Stomach smooth muscle (tissue), 2 donors: ENCODE measurements around the gene METRNL.

ENCODE experiments used
- H3K27ac ChIP-seq: one replicate; pipeline ENCODE4 v1.7.0; 2013; ENCODE audit warnings: mild to moderate bottlenecking, low read length, inconsistent platforms
- H3K27me3 ChIP-seq, 2 donors: one replicate each; pipeline ENCODE4 v1.7.0; 2013; ENCODE audit warnings: low read length in 2 of 2; ENCODE audit not compliant: insufficient read depth in 2 of 2, control insufficient read depth in 1 of 2
- H3K36me3 ChIP-seq, 2 donors: one replicate each; pipeline ENCODE4 v1.7.0; 2013; ENCODE audit warnings: low read length in 2 of 2; ENCODE audit not compliant: control insufficient read depth in 2 of 2, insufficient read depth in 2 of 2
- H3K4me1 ChIP-seq: one replicate; pipeline ENCODE4 v1.7.0; 2013; ENCODE audit warnings: low read length; ENCODE audit not compliant: control insufficient read depth, insufficient read depth
- H3K4me3 ChIP-seq, 2 donors: one replicate each; pipeline ENCODE4 v1.7.0; 2013; ENCODE audit warnings: low read length in 2 of 2
- H3K9ac ChIP-seq, 2 donors: one replicate each; pipeline ENCODE4 v1.7.0; 2013; ENCODE audit warnings: low read length in 2 of 2, mild to moderate bottlenecking in 1 of 2
- H3K9me3 ChIP-seq, 2 donors: one replicate each; pipeline ENCODE4 v1.7.0; 2013; ENCODE audit warnings: low read length in 2 of 2; ENCODE audit not compliant: control insufficient read depth in 2 of 2
- donor health status: healthy.
- donor health status: Pancreatic carcinoma.

METRNL gene

DNA sequence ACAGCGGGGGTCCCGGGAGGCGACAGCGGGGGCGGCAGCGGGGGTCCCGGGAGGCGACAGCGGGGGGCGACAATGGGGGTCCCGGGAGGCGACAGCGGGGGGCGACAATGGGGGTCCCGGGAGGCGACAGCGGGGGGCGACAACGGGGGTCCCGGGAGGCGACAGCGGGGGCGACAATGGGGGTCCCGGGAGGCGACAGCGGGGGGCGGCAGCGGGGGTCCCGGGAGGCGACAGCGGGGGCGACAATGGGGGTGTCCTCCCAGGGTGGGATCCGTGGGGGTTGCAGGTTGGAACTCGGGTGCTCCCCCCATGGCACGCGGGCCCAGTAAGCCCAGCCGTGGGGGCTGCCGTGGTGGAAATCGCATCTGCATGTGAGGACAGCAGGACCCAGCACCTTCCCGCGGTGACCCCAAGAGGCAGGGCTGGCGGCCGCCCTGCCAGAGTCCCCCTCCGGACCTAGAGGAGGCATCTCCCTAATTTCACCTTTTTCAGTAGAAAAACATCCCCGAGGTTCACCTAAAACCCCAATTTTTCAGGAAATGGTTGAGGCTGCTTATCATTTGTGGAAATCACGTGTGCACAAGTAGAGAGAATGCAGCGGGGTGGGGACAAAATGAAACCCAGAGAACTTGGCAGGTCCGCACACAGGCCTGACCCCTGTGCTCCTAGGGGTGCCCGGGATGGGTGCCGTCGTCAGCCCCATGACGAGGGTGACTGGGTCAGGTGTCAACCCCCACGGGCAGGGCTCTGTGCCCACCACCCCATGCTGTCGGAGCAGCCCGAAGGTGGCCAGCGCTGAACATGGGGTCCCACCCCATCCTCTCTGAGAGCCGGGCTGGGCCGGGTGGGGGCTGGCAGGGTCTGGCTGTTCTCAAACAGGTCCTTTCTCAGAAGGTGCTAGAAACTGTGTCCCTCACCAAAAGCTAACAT, 10.5 kb upstream of the METRNL start:
- H3K4me1 ChIP-seq, result no peaks in the 10 kb centered on the region

DNA sequence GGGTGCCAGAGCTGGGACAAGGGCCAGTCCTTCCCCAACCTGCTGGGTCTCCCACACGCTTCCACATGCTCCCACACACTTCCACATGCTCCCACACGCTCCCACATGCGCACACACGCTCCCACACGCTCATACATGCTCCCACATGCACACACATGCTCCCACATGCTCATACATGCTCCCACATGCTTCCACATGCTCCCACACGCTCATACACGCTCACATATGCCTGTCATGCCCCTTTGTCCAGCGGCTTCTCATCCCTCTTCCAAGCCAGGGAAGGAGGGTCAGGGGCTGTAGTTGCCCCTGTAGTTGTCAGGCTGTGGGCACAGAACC, 9.9 kb upstream of the METRNL start:
- Histone ChIP-seq H3K4me1 (no peaks in the 10 kb centered on the region), H3K9ac (no peak overlapping the region), H3K27me3 (no peaks in the 10 kb centered on the region), H3K36me3 (no peaks in the 10 kb centered on the region), H3K9me3 (no peaks in the 10 kb centered on the region), H3K27ac (no peak overlapping the region), H3K4me3 (no peak overlapping the region)

More for the DNA sequence above, 10.5 kb upstream of the METRNL start:
- Histone ChIP-seq H3K27me3 (no peaks in the 10 kb centered on the region), H3K9me3 (no peaks in the 10 kb centered on the region), H3K36me3 (no peaks in the 10 kb centered on the region), H3K27ac (no peak overlapping the region), H3K4me3 (no peak overlapping the region), H3K9ac (no peak overlapping the region)

DNA sequence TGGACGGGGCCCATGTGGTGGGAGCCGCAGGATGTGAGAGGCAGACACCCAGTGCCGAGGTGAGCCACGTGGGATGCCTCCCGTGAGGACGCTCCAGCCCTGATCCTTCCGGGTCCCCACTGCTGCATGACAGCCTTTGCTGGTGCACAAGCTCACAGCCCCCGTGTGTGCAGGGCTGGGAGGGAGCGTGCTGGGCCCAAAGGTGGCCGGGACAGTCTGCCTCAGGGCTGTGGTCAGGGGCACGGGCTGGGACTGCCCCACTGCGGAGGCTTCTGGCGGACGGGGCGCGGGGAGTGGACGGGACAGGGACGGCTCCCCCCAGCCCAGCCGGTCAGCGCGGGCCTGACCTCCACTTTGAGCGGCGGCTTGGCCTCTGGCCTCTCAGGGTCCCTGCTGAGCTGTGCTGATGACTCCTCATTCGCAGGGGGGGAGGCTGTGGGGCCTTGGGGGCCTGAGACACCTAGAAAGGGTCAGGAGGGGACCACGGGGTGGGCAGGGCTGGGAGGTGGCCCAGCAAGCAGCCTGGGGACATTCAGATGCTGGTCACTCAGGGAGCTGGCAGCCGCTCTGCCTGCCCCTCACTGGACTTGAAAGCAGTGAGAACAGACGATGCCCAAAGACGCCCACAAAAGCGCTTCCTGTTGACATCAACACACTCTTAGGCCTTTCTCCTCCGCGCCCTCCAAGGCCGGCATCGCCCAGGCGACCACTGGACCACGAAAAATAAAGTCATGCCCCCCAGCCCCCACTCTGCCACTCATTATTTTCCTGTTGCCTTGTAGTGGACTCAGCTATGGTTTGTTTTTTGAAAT, 9.3 kb upstream of the METRNL start:
- H3K36me3 ChIP-seq, result no peaks in the 10 kb centered on the region

DNA sequence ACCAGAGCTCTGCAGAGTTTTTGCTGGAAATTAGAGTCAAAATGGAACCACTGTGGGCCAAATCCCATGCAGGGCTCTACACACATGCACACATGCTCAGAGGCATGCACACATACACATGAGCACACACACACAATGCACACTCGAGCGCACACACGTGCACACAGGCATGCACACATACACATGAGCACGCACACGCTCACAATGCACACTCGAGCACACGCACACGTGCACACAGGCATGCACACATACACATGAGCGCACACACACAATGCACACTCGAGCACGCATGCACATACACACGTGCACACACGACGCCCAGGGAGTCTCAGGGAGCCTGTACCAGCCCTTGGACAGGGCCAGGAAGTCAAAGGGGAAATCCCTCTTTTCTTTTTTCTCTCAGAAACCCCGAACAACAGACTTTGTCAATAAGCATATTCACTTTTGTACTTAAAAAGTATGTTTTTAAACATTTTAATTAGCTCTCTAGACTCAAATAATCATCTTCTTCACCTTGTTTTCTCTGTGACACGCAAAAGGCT, 8.5 kb upstream of the METRNL start:
- Histone ChIP-seq H3K27ac (no peak overlapping the region), H3K4me3 (no peak overlapping the region), H3K4me1 (no peaks in the 10 kb centered on the region), H3K27me3 (no peaks in the 10 kb centered on the region), H3K9me3 (no peaks in the 10 kb centered on the region), H3K36me3 (no peaks in the 10 kb centered on the region), H3K9ac (no peak overlapping the region)

More for the DNA sequence above, 9.3 kb upstream of the METRNL start:
- no peak overlapping the region for H3K4me3 ChIP-seq
- no peak overlapping the region for H3K27ac ChIP-seq
- H3K4me1 ChIP-seq, result no peaks in the 10 kb centered on the region
- H3K27me3 ChIP-seq, result no peaks in the 10 kb centered on the region
- H3K9me3 ChIP-seq, result no peaks in the 10 kb centered on the region
- H3K9ac ChIP-seq, result no peak overlapping the region

DNA sequence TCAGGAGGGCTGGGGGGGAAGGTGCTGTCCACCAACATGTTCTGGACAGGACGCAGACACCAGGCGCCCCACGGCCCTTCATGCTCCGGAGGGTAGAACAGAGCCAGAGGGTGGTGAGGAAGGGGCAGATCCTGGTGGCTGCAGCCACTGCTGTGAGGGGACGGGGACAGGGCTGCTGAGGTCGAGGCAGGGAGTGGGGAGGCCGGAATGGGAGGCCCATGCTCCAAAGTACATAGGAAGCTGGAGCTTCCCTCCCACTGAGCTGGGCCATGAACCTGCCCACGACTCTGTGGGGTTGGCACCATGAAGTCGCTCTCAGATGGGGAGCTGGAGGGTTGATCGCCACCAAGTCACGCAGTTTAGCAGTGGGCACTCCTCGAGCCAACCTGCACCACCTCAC, 8.0 kb upstream of the METRNL start:
- H3K36me3 ChIP-seq, result no peaks in the 10 kb centered on the region
- H3K4me1 ChIP-seq, result no peaks in the 10 kb centered on the region
- H3K9me3 ChIP-seq, result no peaks in the 10 kb centered on the region
- H3K9ac ChIP-seq, result no peak overlapping the region
- no peak overlapping the region for H3K27ac ChIP-seq
- H3K4me3 ChIP-seq, result no peak overlapping the region
- no peaks in the 10 kb centered on the region for H3K27me3 ChIP-seq

DNA sequence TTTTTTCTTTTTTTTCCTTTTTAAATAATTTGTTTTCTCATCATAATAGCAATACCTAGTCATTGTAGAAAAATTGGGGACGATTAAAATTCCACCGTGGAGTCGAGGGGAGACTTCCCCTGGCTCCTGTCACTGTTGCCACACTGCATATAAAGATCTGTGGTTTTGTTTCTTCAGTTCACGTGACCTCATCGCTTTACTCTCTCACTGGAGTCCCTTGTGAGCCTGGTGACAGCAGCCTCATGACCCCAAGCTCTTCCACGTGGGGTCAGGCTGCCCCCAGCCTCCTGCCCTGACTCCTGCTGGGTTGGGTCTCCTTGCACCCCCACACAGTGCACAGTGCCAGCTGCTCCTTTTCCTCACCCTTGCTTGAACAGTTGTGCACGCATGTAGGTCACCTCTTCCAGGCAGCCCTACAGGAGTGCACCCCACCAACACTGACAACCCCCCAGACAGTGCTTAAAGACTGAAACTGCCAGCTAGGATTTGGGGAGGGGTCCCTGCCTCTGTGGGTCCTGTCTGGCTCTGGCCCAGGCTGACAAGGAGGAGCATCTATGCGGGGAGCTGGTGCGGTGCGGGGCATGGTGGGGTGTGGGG, 7.3 kb upstream of the METRNL start:
- Histone ChIP-seq H3K36me3 (no peaks in the 10 kb centered on the region), H3K9ac (no peak overlapping the region), H3K4me3 (no peak overlapping the region), H3K27me3 (no peaks in the 10 kb centered on the region), H3K27ac (no peak overlapping the region), H3K9me3 (no peaks in the 10 kb centered on the region), H3K4me1 (no peaks in the 10 kb centered on the region)

DNA sequence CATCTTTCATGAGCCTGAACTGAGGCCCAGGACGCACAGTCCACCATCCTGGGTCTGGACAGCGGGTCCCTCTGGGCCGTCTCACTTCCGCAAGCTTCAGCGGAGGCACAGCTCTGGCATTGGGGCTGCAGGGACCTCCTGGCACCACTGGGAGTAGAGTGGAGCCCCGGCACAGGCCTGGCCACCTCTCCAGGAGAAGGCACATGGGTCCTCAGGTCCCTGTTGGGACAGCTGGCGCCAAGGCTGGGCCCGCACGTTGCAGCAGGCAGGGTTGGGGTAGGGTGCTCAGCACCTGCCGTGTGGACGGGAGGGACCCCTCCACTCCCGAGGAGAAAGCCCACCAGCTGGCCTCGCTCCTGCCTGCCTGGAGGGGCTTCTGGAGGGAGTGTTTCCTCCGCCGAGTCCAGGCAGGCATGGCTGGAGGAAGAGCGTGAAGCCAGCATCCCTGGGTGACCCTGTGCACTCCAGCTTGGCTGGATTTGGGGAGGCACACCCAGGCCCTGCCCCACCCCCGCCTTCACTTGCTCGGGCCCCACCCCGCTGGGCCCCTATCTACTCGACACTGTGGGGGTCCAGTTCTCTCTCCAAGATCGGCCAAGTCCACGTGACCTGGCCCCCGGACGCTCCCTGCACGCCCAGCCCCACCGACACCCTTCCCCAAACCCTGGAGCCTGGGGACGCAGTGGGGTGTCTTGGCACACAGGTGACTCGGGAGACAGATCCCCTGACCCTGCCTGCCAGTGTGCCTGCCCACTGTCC, 6.6 kb upstream of the METRNL start:
- H3K4me3 ChIP-seq, result no peak overlapping the region

DNA sequence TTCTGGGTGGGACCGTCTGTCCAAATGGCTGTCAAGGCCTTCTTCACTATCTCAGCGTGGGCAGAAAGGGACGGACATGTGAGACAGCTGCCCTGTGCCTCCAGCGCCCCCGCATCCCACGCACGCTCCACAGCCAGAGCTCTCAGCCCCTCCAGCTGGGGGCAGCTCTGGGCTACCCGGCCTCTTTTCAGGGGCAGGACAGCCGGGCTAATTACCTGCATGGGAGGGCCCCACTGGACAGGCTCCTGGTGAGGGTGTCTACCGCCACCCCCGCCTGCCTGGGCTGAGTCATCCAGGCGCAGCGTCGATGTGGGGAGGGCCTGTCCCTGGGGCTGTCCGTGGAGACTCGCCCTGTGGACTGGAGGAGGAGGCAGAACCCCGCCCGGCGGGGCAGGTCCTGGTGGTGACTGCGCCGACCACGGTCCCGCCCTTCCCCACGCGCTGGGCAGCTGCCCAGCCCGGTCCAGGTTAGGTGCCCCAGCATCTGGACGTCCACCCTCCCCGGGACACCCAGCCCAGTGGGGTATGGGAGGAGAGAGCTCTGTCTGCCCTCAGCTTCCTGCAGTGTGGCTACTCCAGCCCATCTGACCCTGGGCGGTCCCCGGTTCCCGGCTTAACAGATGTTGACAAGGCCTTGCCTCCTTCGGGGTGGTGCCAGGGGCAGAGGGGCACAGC, 5.9 kb upstream of the METRNL start:
- Histone ChIP-seq H3K4me3 (no peak overlapping the region), H3K27ac (no peak overlapping the region), H3K36me3 (no peaks in the 10 kb centered on the region), H3K9ac (no peak overlapping the region), H3K4me1 (peaks cover 6% of the 10 kb centered on the region), H3K27me3 (no peaks in the 10 kb centered on the region), H3K9me3 (no peaks in the 10 kb centered on the region)

More for the DNA sequence above, 6.6 kb upstream of the METRNL start:
- Histone ChIP-seq H3K9ac (no peak overlapping the region), H3K9me3 (no peaks in the 10 kb centered on the region), H3K36me3 (no peaks in the 10 kb centered on the region), H3K27me3 (no peaks in the 10 kb centered on the region), H3K4me1 (no peaks in the 10 kb centered on the region), H3K27ac (no peak overlapping the region)

DNA sequence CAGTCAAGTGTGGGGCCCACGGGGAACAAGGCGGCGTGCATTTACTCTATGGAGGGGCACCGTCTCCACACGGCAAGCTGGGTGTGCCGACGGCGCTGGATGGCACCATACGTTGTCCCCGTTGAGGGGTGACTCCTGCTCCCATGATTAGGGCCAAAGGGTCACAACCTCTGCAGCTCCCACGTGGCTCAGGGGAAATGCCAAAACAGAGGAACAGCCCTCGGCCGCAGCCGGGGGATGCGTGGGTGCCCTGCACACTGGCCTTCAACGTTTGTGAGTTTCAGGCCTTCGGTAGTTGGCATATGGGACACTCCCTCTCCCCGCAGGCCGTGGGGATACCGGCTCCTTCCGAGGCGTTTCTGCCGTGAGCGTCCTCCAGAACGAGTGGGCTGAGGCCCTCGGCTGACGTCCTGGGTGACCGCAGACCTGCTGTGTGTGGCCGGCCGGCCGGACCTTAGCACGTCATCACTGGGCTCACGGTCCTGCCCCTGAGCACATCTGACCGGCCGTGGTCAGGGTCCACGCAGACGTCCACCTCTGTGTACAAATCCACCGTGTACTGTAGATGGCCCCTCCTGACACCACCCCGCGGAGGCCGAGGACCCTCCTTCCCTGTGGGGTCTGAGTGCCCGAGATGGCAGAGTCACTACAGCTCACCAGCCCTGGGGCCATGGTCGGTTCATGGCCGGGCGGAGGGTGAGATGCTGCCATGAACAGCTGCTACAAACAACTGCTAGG, 4.8 kb upstream of the METRNL start:
- no peak overlapping the region for H3K9ac ChIP-seq
- H3K4me3 ChIP-seq, result no peak overlapping the region
- no peak overlapping the region for H3K27ac ChIP-seq
- no peaks in the 10 kb centered on the region for H3K27me3 ChIP-seq
- no peaks in the 10 kb centered on the region for H3K36me3 ChIP-seq
- peaks cover 7% of the 10 kb centered on the region for H3K4me1 ChIP-seq
- no peaks in the 10 kb centered on the region for H3K9me3 ChIP-seq
